GM19238 (cell line): Measurements from ENCODE around the gene MAP3K20.
"Not testable (repeated sequence)": the region's sequence is repeated elsewhere in the genome, so short reads cannot be mapped to it uniquely, and the experiment has no call there.

Source experiments
- DNase-seq: peaks from one replicate; pipeline ENCODE4 v3.0.0; 2011; ENCODE audit warnings: low spot score; ENCODE audit not compliant: insufficient read length

MAP3K20 gene

GRCh38 chr2:173086518-173087213 is 11.0 kb downstream of the MAP3K20 start:
- no peak for DNase-seq

GRCh38 chr2:173087214-173087581 is 11.6 kb downstream of the MAP3K20 start:
- no peak for DNase-seq

- DNase-seq = no peak
These were observed 12.3 kb downstream of the MAP3K20 start for GRCh38 chr2:173087793-173088496.

GRCh38 chr2:173090276-173090877 is 14.7 kb downstream of the MAP3K20 start:
- no peak for DNase-seq

GRCh38 chr2:173090973-173091660 is 15.5 kb downstream of the MAP3K20 start:
- no peak for DNase-seq

- DNase-seq = no peak
These were observed 16.3 kb downstream of the MAP3K20 start for GRCh38 chr2:173091910-173092309.

- no peak for DNase-seq
These were observed 17.3 kb downstream of the MAP3K20 start for GRCh38 chr2:173092844-173093402.

GRCh38 chr2:173093617-173094016 is 18.0 kb downstream of the MAP3K20 start:
- DNase-seq = not testable (repeated sequence)

- DNase-seq = no peak
These were observed 19.1 kb downstream of the MAP3K20 start for GRCh38 chr2:173094731-173095130.

- no peak for DNase-seq
These were observed 19.7 kb downstream of the MAP3K20 start for GRCh38 chr2:173095356-173095755.

GRCh38 chr2:173099271-173099670 is 23.6 kb downstream of the MAP3K20 start:
- no peak for DNase-seq

GRCh38 chr2:173099804-173100203 is 24.2 kb downstream of the MAP3K20 start:
- DNase-seq = no peak

GRCh38 chr2:173101687-173102086 is 26.0 kb downstream of the MAP3K20 start:
- no peak for DNase-seq

GRCh38 chr2:173104156-173104555 is 28.5 kb downstream of the MAP3K20 start:
- DNase-seq = no peak

GRCh38 chr2:173106959-173107628 is 31.4 kb downstream of the MAP3K20 start:
- DNase-seq = no peak

GRCh38 chr2:173107629-173108022 is 32.0 kb downstream of the MAP3K20 start:
- DNase-seq = no peak

GRCh38 chr2:173109253-173110188 is 33.9 kb downstream of the MAP3K20 start:
- DNase-seq = no peak

- DNase-seq = no peak
These were observed 42.0 kb downstream of the MAP3K20 start for GRCh38 chr2:173117678-173118077.

GRCh38 chr2:173118395-173118794 is 42.7 kb downstream of the MAP3K20 start:
- no peak for DNase-seq
